ENCODE results near the gene MAD1L1. TPM values are rescaled to one million over a fixed set of nuclear protein-coding genes. Genes with fewer than 3 reads are reported as not detected.

Gene MAD1L1
- total and polyA plus RNA-seq, 7 experiments from 2014 or later, result 112 to 314 (median 136) TPM

DNA sequence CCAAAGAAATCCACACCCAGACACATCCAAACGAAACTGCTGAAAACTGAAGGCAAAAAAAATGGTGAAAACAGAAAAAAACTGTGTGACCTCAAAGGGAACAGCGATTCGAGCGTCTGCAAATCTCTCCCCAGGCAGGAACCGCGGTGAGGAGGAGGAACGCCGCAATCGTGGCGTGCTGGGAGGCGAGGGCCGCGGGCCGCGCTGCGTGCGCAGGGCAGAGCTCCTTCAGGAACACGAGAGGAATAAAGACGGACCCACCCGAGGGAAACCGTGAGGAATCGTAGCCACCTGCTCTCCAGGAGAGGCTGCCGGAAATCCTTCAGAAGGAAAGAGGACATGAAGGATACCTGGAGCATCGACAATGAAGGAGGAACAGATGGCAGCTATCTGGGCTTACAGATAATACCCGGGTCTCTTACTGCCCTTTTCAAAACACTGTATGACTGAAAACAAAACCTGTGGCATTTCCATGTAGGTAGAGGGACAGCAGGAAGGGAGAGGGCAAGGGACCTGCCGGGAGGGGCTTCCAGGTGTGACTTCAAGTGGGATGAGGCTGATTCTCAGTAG lies 266.0 kb downstream of the MAD1L1 start:
- no peak for DNase-seq
- Mint-ChIP-seq H3K9me3 (peaks cover 0 to 10% (median 6%) of the 10 kb centered on the region in 11 donors), H3K4me1 (peaks cover 15 to 38% (median 30%) of the 10 kb centered on the region in 7 donors), H3K27ac (peak overlapping the region in 2 of 9 donors; percentile 4 to 44), H3K4me3 (no peak overlapping the region), H3K27me3 (no peaks in the 10 kb centered on the region), H3K36me3 (peaks cover 0 to 34% (median 26%) of the 10 kb centered on the region in 5 donors)
- POLR2A ChIA-PET, result no interaction called here
- Histone ChIP-seq H3K27me3 (ENCODE audit: control insufficient read depth in 2 of 2, insufficient read depth in 2 of 2, low read length in 2 of 2) (no peaks in the 10 kb centered on the region), H3K4me1 (ENCODE audit: control insufficient read depth in 2 of 2, insufficient read depth in 2 of 2, low read length in 2 of 2) (peaks cover 0 to 5% of the 10 kb centered on the region in 2 donors), H3K4me3 (ENCODE audit: low read length) (no peak overlapping the region), H3K9me3 (ENCODE audit: control insufficient read depth in 2 of 3, low read length in 3 of 3) (peaks cover 0 to 3% (median 0%) of the 10 kb centered on the region in 3 experiments), H3K27ac (ENCODE audit: low read depth, low read length) (no peak overlapping the region), H3K36me3 (ENCODE audit: control insufficient read depth in 2 of 3, insufficient read depth in 3 of 3, low read length in 3 of 3) (no peaks in the 10 kb centered on the region)
- intact Hi-C loops (cut with micrococcal nuclease), result no loop called here
- no peak for ATAC-seq
- CTCF ChIA-PET, result no interaction called here

DNA sequence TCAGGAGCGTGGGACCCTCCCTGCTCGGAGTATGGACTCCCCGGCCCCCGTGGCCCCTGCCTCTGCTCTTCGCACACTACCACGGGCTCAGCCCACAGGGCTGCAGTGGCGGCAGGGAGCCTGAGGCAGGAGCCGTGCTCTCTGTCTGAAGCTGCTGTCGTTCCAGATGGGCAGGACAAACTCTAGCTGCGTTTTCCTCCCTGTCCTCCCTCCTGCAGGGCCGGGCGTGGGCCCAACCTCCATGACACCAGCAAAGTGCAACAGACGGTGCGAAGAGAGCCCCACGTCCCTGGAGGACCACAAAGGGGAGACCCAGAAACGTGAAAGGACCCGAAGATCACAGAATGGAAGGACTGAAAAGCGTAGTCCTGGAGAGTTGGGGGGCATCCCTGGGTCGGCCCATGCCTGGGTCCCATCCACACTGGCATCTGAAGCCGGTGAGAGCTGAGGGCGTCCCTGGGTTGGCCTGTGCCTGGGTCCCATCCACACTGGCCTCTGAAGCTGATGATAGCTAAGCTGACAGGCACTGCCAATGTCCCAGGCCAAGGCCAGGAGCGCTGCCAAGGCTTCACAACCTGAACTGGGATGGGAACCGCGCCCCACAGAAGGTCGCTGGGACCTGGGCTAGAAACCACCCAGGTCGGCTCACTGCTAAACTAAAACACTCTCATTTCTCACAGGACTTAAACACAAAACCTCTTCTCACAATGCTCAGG lies 267.0 kb downstream of the MAD1L1 start:
- intact Hi-C loops (cut with micrococcal nuclease), result no loop called here

DNA sequence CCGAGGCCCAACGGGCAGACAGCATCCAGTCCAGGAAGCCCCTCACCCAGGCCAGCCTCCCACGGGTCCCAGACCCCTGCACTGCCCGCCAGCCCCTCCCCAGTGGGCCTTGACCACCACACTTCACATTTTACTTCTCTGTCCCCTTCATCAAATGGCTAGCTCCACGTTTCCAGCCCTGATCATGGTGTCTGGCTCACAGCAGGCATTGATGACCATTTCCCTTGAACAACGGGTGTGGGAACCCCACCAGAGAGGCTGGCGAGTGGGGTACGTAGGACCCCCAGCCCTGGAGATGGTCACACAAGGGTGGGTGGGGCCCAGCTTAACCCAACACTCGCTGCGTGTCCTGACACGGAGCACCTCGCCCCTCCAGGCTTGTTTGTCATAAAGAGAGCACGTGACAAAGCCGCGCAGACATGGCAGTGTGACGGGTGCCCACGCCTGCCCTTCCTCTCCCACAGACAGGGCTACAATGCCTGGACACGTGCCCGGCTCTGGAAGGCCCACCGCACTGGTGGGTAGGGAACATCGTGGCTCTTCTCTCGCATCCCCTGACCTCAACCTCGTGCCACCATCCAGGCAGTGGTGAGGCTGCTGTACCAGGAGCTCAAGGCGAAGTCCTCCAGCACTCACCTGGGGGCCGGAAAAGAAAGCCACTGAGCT lies 267.7 kb downstream of the MAD1L1 start:
- DNase-seq, result no peak
- peaks cover 7 to 45% (median 43%) of the 10 kb centered on the region in 5 donors for H3K36me3 Mint-ChIP-seq

More for the DNA sequence above, 267.0 kb downstream of the MAD1L1 start:
- peaks cover 5% of the 10 kb centered on the region in 2 donors for H3K4me1 ChIP-seq (ENCODE audit: control insufficient read depth in 2 of 2, insufficient read depth in 2 of 2, low read length in 2 of 2)
- no peak overlapping the region for H3K27ac ChIP-seq (ENCODE audit: low read depth, low read length)
- Mint-ChIP-seq H3K27me3 (no peaks in the 10 kb centered on the region), H3K36me3 (peaks cover 3 to 44% (median 36%) of the 10 kb centered on the region in 5 donors), H3K27ac (no peak overlapping the region), H3K9me3 (peaks cover 0 to 20% (median 13%) of the 10 kb centered on the region in 11 donors), H3K4me1 (peaks cover 15 to 34% (median 28%) of the 10 kb centered on the region in 7 donors), H3K4me3 (no peak overlapping the region)
- ChIA-PET POLR2A (no interaction called here), CTCF (no interaction called here)
- no peaks in the 10 kb centered on the region for H3K27me3 ChIP-seq (ENCODE audit: control insufficient read depth in 2 of 2, insufficient read depth in 2 of 2, low read length in 2 of 2)
- no peaks in the 10 kb centered on the region for H3K36me3 ChIP-seq (ENCODE audit: control insufficient read depth in 2 of 3, insufficient read depth in 3 of 3, low read length in 3 of 3)
- no peak overlapping the region for H3K4me3 ChIP-seq (ENCODE audit: low read length)
- ATAC-seq (no peak), DNase-seq (no peak)
- H3K9me3 ChIP-seq (ENCODE audit: control insufficient read depth in 2 of 3, low read length in 3 of 3), result peaks cover 0 to 5% (median 0%) of the 10 kb centered on the region in 3 experiments

DNA sequence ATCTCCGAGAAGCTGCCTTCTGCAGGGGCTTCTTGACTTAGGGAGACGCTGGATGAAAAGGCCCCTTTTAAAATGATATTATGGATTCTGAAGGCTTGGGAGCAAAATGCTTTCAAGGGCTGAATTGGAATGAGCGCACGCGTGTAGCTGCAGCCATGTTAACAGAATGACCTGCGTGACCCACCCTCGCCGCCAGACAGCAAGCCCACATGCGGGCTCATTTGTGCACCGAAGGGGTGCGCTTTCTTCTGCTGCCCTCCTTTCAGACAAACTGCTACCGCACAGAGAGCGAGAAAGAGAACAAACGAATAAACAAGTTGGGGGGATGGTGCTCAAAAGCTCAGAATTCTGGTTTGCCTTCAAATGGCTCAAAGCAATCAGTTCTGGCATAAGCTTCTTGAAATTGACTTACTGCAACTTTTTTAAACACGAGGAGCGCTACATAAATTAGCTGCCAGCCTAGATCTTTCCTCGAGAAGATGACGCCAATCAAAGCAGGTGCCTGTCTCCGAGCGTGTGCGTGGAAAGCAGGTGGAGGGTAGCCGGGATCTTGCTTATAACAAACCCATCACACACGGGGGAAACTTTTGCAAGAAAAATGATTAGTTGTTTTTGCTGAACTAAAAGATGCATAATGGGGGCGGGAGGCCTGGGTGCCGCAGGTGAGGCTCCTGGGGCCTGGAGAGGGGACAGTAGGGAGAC lies 268.4 kb downstream of the MAD1L1 start:
- no peaks in the 10 kb centered on the region for H3K36me3 ChIP-seq (ENCODE audit: control insufficient read depth in 2 of 3, insufficient read depth in 3 of 3, low read length in 3 of 3)
- Mint-ChIP-seq H3K4me3 (no peak overlapping the region), H3K36me3 (peaks cover 8 to 48% (median 47%) of the 10 kb centered on the region in 5 donors), H3K9me3 (peaks cover 0 to 25% (median 14%) of the 10 kb centered on the region in 11 donors), H3K27me3 (peaks cover 0 to under 1% (median 0%) of the 10 kb centered on the region in 5 donors), H3K27ac (no peak overlapping the region), H3K4me1 (peaks cover 8 to 25% (median 16%) of the 10 kb centered on the region in 7 donors)
- peaks cover 0 to 5% (median 0%) of the 10 kb centered on the region in 3 experiments for H3K9me3 ChIP-seq (ENCODE audit: control insufficient read depth in 2 of 3, low read length in 3 of 3)
- ChIA-PET CTCF (no interaction called here), POLR2A (interaction anchor here (1.3 kb wide), 1 partner anchor 25 kb away, joined by 3 read pairs; no protein-coding TSS in a partner anchor)
- H3K27ac ChIP-seq (ENCODE audit: low read depth, low read length), result no peak overlapping the region
- H3K4me1 ChIP-seq (ENCODE audit: control insufficient read depth in 2 of 2, insufficient read depth in 2 of 2, low read length in 2 of 2), result peaks cover 0 to 5% of the 10 kb centered on the region in 2 donors
- no peak overlapping the region for H3K4me3 ChIP-seq (ENCODE audit: low read length)
- no peaks in the 10 kb centered on the region for H3K27me3 ChIP-seq (ENCODE audit: control insufficient read depth in 2 of 2, insufficient read depth in 2 of 2, low read length in 2 of 2)
- intact Hi-C loops (cut with micrococcal nuclease), result no loop called here
- DNase-seq, result no peak
- ATAC-seq, result no peak

More for the DNA sequence above, 267.7 kb downstream of the MAD1L1 start:
- intact Hi-C loops (cut with micrococcal nuclease), result no loop called here
- H3K9me3 Mint-ChIP-seq, result peaks cover 0 to 25% (median 14%) of the 10 kb centered on the region in 11 donors
- Histone ChIP-seq H3K4me1 (ENCODE audit: control insufficient read depth in 2 of 2, insufficient read depth in 2 of 2, low read length in 2 of 2) (peaks cover 5% of the 10 kb centered on the region in 2 donors), H3K9me3 (ENCODE audit: control insufficient read depth in 2 of 3, low read length in 3 of 3) (peaks cover 0 to 5% (median 0%) of the 10 kb centered on the region in 3 experiments), H3K27ac (ENCODE audit: low read depth, low read length) (no peak overlapping the region), H3K27me3 (ENCODE audit: control insufficient read depth in 2 of 2, insufficient read depth in 2 of 2, low read length in 2 of 2) (no peaks in the 10 kb centered on the region), H3K4me3 (ENCODE audit: low read length) (no peak overlapping the region), H3K36me3 (ENCODE audit: control insufficient read depth in 2 of 3, insufficient read depth in 3 of 3, low read length in 3 of 3) (no peaks in the 10 kb centered on the region)
- H3K4me1 Mint-ChIP-seq, result peaks cover 15 to 30% (median 23%) of the 10 kb centered on the region in 7 donors
- ChIA-PET CTCF (no interaction called here), POLR2A (interaction anchor here (1.3 kb wide), 1 partner anchor 25 kb away, joined by 3 read pairs; no protein-coding TSS in a partner anchor)
- no peaks in the 10 kb centered on the region for H3K27me3 Mint-ChIP-seq
- no peak for ATAC-seq
- H3K27ac Mint-ChIP-seq, result no peak overlapping the region
- H3K4me3 Mint-ChIP-seq, result no peak overlapping the region

DNA sequence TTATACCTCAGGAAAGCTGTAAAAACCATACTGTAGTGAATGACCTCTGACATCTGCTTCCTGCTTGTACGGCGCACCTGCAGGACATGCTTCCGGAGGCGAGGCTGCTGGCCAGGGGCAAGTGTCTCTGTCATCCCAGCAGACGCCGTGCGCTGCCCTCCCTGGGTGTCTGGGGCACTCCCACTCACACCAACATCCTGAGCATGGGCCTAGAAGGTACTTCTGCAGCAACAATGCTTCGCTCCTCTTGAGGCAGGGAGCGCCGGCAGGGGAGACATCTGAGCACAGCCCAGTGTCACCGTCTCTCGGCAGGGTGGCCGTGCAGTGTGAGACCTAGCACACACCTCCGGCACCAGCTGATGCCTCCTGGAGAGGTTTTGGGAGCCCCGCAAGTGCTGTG lies 269.2 kb downstream of the MAD1L1 start:
- ATAC-seq (no peak), DNase-seq (no peak)
- Histone ChIP-seq H3K27me3 (ENCODE audit: control insufficient read depth in 2 of 2, insufficient read depth in 2 of 2, low read length in 2 of 2) (no peaks in the 10 kb centered on the region), H3K36me3 (ENCODE audit: control insufficient read depth in 2 of 3, insufficient read depth in 3 of 3, low read length in 3 of 3) (no peaks in the 10 kb centered on the region), H3K4me3 (ENCODE audit: low read length) (no peak overlapping the region), H3K9me3 (ENCODE audit: control insufficient read depth in 2 of 3, low read length in 3 of 3) (peaks cover 0 to 5% (median 0%) of the 10 kb centered on the region in 3 experiments), H3K27ac (ENCODE audit: low read depth, low read length) (no peak overlapping the region), H3K4me1 (ENCODE audit: control insufficient read depth in 2 of 2, insufficient read depth in 2 of 2, low read length in 2 of 2) (peaks cover 0 to 5% of the 10 kb centered on the region in 2 donors)
- H3K27me3 Mint-ChIP-seq, result peaks cover 0 to 6% (median 0%) of the 10 kb centered on the region in 5 donors
- peaks cover 0 to 28% (median 15%) of the 10 kb centered on the region in 11 donors for H3K9me3 Mint-ChIP-seq
- POLR2A ChIA-PET, result interaction anchor here (1.3 kb wide), 1 partner anchor 24 kb away, joined by 3 read pairs; no protein-coding TSS in a partner anchor
- intact Hi-C loops (cut with micrococcal nuclease), result no loop called here
- CTCF ChIA-PET, result no interaction called here
- no peak overlapping the region for H3K4me3 Mint-ChIP-seq
- peaks cover 13 to 54% (median 50%) of the 10 kb centered on the region in 5 donors for H3K36me3 Mint-ChIP-seq
- H3K4me1 Mint-ChIP-seq, result peaks cover 7 to 24% (median 12%) of the 10 kb centered on the region in 7 donors
- no peak overlapping the region for H3K27ac Mint-ChIP-seq

DNA sequence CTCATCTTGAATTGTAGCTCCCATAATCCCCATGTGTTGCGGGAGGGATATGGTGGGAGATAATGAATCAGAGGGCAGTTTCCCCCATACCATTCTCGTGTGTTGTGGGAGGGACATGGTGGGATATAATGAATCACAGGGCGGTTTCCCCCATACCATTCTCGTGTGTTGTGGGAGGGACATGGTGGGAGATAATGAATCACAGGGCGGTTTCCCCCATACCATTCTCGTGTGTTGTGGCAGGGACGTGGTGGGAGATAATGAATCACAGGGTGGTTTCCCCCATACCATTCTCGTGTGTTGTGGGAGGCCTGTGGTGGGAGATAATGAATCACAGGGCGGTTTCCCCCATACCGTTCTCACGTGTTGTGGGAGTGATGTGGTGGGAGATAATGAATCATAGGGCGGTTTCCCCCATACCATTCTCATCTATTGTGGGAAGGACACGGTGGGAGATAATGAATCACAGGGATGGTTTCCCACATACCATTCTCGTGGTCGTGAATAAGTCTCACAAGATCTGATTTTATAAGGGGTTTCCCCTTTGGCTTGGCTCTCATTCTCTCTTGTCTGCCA lies 271.0 kb downstream of the MAD1L1 start:
- Mint-ChIP-seq H3K9me3 (peaks cover 0 to 34% (median 18%) of the 10 kb centered on the region in 11 donors), H3K27ac (peak overlapping the region; percentile 9 to 83 (median 57)), H3K4me1 (peaks cover 2 to 17% (median 3%) of the 10 kb centered on the region in 7 donors), H3K27me3 (peaks cover 0 to 8% (median 0%) of the 10 kb centered on the region in 5 donors), H3K4me3 (peak overlapping the region in 1 of 10 donors; percentile 5), H3K36me3 (peaks cover 17 to 60% (median 50%) of the 10 kb centered on the region in 5 donors)
- Histone ChIP-seq H3K27me3 (ENCODE audit: control insufficient read depth in 2 of 2, insufficient read depth in 2 of 2, low read length in 2 of 2) (no peaks in the 10 kb centered on the region), H3K4me1 (ENCODE audit: control insufficient read depth in 2 of 2, insufficient read depth in 2 of 2, low read length in 2 of 2) (peaks cover 0 to 5% of the 10 kb centered on the region in 2 donors), H3K27ac (ENCODE audit: low read depth, low read length) (no peak overlapping the region), H3K9me3 (ENCODE audit: control insufficient read depth in 2 of 3, low read length in 3 of 3) (peaks cover 0 to 5% (median 0%) of the 10 kb centered on the region in 3 experiments), H3K4me3 (ENCODE audit: low read length) (no peak overlapping the region), H3K36me3 (ENCODE audit: control insufficient read depth in 2 of 3, insufficient read depth in 3 of 3, low read length in 3 of 3) (peaks cover 0 to 11% (median 0%) of the 10 kb centered on the region in 3 experiments)
- intact Hi-C loops (cut with micrococcal nuclease), result no loop called here
- DNase-seq (peak in 2 of 9 donors; percentile 25 to 48), ATAC-seq (peak; percentile 64)
- CTCF ChIA-PET, result no interaction called here
- POLR2A ChIA-PET, result no interaction called here
